Thymus (tissue), 11 donors: ENCODE measurements around the gene MLXIPL. TPM values are rescaled to one million over a fixed set of nuclear protein-coding genes. Genes with fewer than 3 reads are reported as not detected.
A peak's percentile ranks its signal among the peaks of the same experiment; 100 is the strongest.
"Not testable (repeated sequence)": the region's sequence is repeated elsewhere in the genome, so short reads cannot be mapped to it uniquely, and the experiment has no call there.

ENCODE experiments used
- DNase-seq, 9 donors: peaks; one replicate each; pipeline ENCODE4 v3.0.0-alpha.2; 2013; ENCODE audit warnings: low spot score in 9 of 9, low read depth in 6 of 9, missing footprints in 1 of 9
- H3K27ac ChIP-seq, 2 donors: one replicate each; pipeline ENCODE4 v1.5.1; 2013; ENCODE audit warnings: control low read depth in 1 of 2, low read depth in 1 of 2, low read length in 1 of 2, mild to moderate bottlenecking in 1 of 2, moderate library complexity in 1 of 2
- H3K27me3 ChIP-seq, 2 donors: one replicate each; pipeline ENCODE4 v1.5.1; 2013; ENCODE audit warnings: low read length in 1 of 2; ENCODE audit not compliant: control insufficient read depth in 2 of 2, insufficient read depth in 1 of 2
- H3K36me3 ChIP-seq, 2 donors: one replicate each; pipeline ENCODE4 v1.5.1; 2013; ENCODE audit warnings: low read length in 1 of 2, mild to moderate bottlenecking in 1 of 2, moderate library complexity in 1 of 2; ENCODE audit not compliant: control insufficient read depth in 2 of 2, insufficient read depth in 2 of 2
- H3K4me1 ChIP-seq, 2 donors: one replicate each; pipeline ENCODE4 v1.5.1; 2013; ENCODE audit warnings: low read length in 2 of 2; ENCODE audit not compliant: control insufficient read depth in 2 of 2, insufficient read depth in 2 of 2
- H3K4me3 ChIP-seq, 2 donors: one replicate each; pipeline ENCODE4 v1.5.1; 2013; ENCODE audit warnings: low read length in 2 of 2, control low read depth in 1 of 2, mild to moderate bottlenecking in 1 of 2
- H3K9me3 ChIP-seq, 2 donors: one replicate each; pipeline ENCODE4 v1.5.1; 2013; ENCODE audit warnings: low read length in 1 of 2, mild to moderate bottlenecking in 1 of 2; ENCODE audit not compliant: control insufficient read depth in 2 of 2, insufficient read depth in 1 of 2
- WGBS: extraction: QIAGEN DNeasy Blood & Tissue Kit; methylation state at CpG from one replicate; pipeline ENCODE4 v1.1.7; 2013; 5-methylcytosine and 5-hydroxymethylcytosine counted together
- polyA plus RNA-seq: library from polyadenylated mRNA; stranded (reverse); fragments of 200-250 nt; gene quantifications from one replicate; pipeline ENCODE4 v1.2.3, GENCODE V29; 2013
- total RNA-seq: library from RNA; stranded (reverse); fragments of 120-200 nt; gene quantifications from one replicate; pipeline ENCODE4 v1.2.4, GENCODE V29; 2013
- donor health status: healthy.

MLXIPL gene
- total and polyA plus RNA-seq, 2 donors = 0.05 to 25.3 TPM

GRCh38 chr7:73565675-73566340 lies 58.5 kb downstream of the MLXIPL start:
- H3K4me3 ChIP-seq = no peak overlapping the region
- DNase-seq = no peak
- no peaks in the 10 kb centered on the region for H3K9me3 ChIP-seq
- 64% methylated on average over 7 of the region's 7 CpGs for WGBS
- peaks cover 11 to 13% of the 10 kb centered on the region in 2 donors for H3K36me3 ChIP-seq
- H3K27me3 ChIP-seq = no peaks in the 10 kb centered on the region
- H3K4me1 ChIP-seq = peaks cover 11 to 15% of the 10 kb centered on the region in 2 donors
- H3K27ac ChIP-seq = no peak overlapping the region

- Histone ChIP-seq H3K27ac (no peak overlapping the region), H3K9me3 (no peaks in the 10 kb centered on the region), H3K36me3 (peaks cover 0 to 5% of the 10 kb centered on the region in 2 donors), H3K4me1 (peaks cover 12 to 24% of the 10 kb centered on the region in 2 donors), H3K27me3 (no peaks in the 10 kb centered on the region), H3K4me3 (no peak overlapping the region)
- no peak for DNase-seq
- 81% methylated on average over 11 of the region's 11 CpGs for WGBS
Observed at GRCh38 chr7:73560109-73560835, 64.0 kb downstream of the MLXIPL start.

- peak in 7 of 9 donors; percentile 52 to 85 (median 76) for DNase-seq
- H3K27ac ChIP-seq = peak within 1 kb of the TSS; percentile 92 to 96
- H3K36me3 ChIP-seq = peaks cover 8 to 20% of the 10 kb centered on the region in 2 donors
- H3K4me1 ChIP-seq = peaks cover 12 to 19% of the 10 kb centered on the region in 2 donors
- peak within 1 kb of the TSS; percentile 65 to 87 for H3K4me3 ChIP-seq
- WGBS = 6% methylated on average over 83 of the region's 83 CpGs
- no peaks in the 10 kb centered on the region for H3K27me3 ChIP-seq
- no peaks in the 10 kb centered on the region for H3K9me3 ChIP-seq
Observed at GRCh38 chr7:73557397-73558257, 66.7 kb downstream of the MLXIPL start, which contains the start of gene BCL7B. BCL7B (minus strand) TSS chr7:73557690; CDS start chr7:73557578, 112 bp downstream.

GRCh38 chr7:73557108-73557396 lies 67.3 kb downstream of the MLXIPL start:
- DNase-seq = peak; percentile 50 to 93 (median 82)
- 0% methylated on average over 36 of the region's 36 CpGs for WGBS
- peaks cover 12 to 26% of the 10 kb centered on the region in 2 donors for H3K36me3 ChIP-seq
- H3K27me3 ChIP-seq = no peaks in the 10 kb centered on the region
- H3K4me1 ChIP-seq = peaks cover 12 to 19% of the 10 kb centered on the region in 2 donors
- H3K9me3 ChIP-seq = no peaks in the 10 kb centered on the region
- H3K27ac ChIP-seq = peak overlapping the region; percentile 92 to 96
- peak overlapping the region; percentile 65 to 87 for H3K4me3 ChIP-seq

GRCh38 chr7:73556208-73557107 lies 67.9 kb downstream of the MLXIPL start:
- Histone ChIP-seq H3K36me3 (peaks cover 18 to 30% of the 10 kb centered on the region in 2 donors), H3K9me3 (no peaks in the 10 kb centered on the region), H3K27ac (peak overlapping the region; percentile 78 to 96), H3K27me3 (no peaks in the 10 kb centered on the region), H3K4me3 (peak overlapping the region; percentile 65 to 87), H3K4me1 (peaks cover 12 to 19% of the 10 kb centered on the region in 2 donors)
- WGBS = 34% methylated on average over 28 of the region's 28 CpGs
- DNase-seq = no peak

GRCh38 chr7:73555411-73555982 lies 68.8 kb downstream of the MLXIPL start:
- 97% methylated on average over 6 of the region's 6 CpGs for WGBS
- Histone ChIP-seq H3K9me3 (no peaks in the 10 kb centered on the region), H3K4me1 (peaks cover 12 to 19% of the 10 kb centered on the region in 2 donors), H3K27me3 (no peaks in the 10 kb centered on the region), H3K27ac (no peak overlapping the region), H3K4me3 (no peak overlapping the region), H3K36me3 (peaks cover 23 to 38% of the 10 kb centered on the region in 2 donors)
- DNase-seq = no peak

- DNase-seq, H3K27me3 ChIP-seq, H3K4me1 ChIP-seq, H3K4me3 ChIP-seq, H3K9me3 ChIP-seq, H3K27ac ChIP-seq: not testable (repeated sequence)
- WGBS = 97% methylated on average over 5 of the region's 5 CpGs
- peaks cover 43 to 55% of the 10 kb centered on the region in 2 donors for H3K36me3 ChIP-seq
Observed at GRCh38 chr7:73550093-73550492, 74.2 kb downstream of the MLXIPL start.

- 97% methylated on average over 4 of the region's 4 CpGs for WGBS
Observed at GRCh38 chr7:73549176-73549575, 75.1 kb downstream of the MLXIPL start.

More at GRCh38 chr7:73549176-73549575, 75.1 kb downstream of the MLXIPL start:
- H3K27me3 ChIP-seq = no peaks in the 10 kb centered on the region
- H3K4me3 ChIP-seq = no peak overlapping the region
- peaks cover 0 to 3% of the 10 kb centered on the region in 2 donors for H3K9me3 ChIP-seq
- DNase-seq = no peak
- peaks cover 41 to 51% of the 10 kb centered on the region in 2 donors for H3K36me3 ChIP-seq
- H3K27ac ChIP-seq = no peak overlapping the region
- no peaks in the 10 kb centered on the region for H3K4me1 ChIP-seq
